Measurements from ENCODE around the gene RAB31. TPM values are rescaled to one million over a fixed set of nuclear protein-coding genes. Genes with fewer than 3 reads are reported as not detected.
"Not testable (repeated sequence)": the region's sequence is repeated elsewhere in the genome, so short reads cannot be mapped to it uniquely, and the experiment has no call there.

RAB31 gene
- total and polyA plus RNA-seq, 5 donors: 9.1 to 42.3 (median 24.3) TPM

DNA sequence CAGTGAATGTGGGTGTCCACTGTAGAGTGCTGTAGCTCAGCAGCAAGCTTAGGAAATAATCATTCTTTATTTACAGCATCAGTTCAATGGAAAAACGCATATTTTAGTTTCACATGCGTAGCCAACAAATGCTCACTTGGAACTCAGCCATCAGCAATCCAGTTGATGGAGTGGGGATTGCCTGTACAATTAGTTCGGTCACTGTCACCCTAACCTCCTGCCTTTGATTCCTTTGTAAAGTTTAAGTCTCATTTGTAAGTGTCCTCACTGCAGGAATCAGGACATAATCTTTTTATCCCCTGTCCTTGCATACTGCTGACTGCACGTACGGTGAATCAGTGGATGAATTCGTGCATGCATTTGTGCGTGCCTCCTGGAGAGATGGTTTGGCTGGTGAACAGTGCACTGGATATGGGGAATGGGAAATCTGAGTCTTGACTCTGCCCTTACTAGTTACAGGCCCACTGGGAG, 55.9 kb downstream of the RAB31 start:
- Histone ChIP-seq H3K27me3 (ENCODE audit: control insufficient read depth, insufficient read depth) (no peaks in the 10 kb centered on the region), H3K27ac (ENCODE audit: low read length) (no peak overlapping the region), H3K9me3 (ENCODE audit: control insufficient read depth, low read length) (no peaks in the 10 kb centered on the region), H3K4me3 (ENCODE audit: low read length) (no peak overlapping the region), H3K4me1 (ENCODE audit: control insufficient read depth, insufficient read depth, low read length) (no peaks in the 10 kb centered on the region)
- DNase-seq: no peak
- ATAC-seq: no peak
- intact Hi-C loops (cut with DNase I): loop anchor here in 1 of 4 donors (10.0 kb wide), 1 partner anchor 79 kb away; no protein-coding TSS in a partner anchor
- 83% methylated on average over 7 of the region's 7 CpGs for WGBS

DNA sequence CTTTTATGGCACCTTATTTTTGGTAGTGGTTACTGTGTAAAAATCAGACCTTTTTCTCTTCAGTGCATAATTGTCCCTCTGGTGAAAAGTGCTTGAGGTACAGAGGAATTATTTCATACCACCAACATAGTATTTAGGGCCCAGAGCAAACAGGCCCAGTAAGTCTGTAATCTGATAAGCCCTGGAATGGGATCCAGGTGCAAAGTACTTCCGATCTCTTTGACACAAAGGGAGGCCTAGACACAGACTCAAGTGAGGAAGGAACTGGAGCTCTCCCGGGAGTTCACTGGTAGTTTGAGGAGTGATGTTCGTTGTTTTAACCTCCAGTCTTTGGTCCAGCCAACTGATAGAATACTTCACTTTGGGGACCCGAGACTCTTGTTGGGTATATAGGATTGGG, 57.4 kb downstream of the RAB31 start:
- ATAC-seq: no peak
- intact Hi-C loops (cut with DNase I): loop anchor here in 1 of 4 donors (10.0 kb wide), 1 partner anchor 81 kb away; no protein-coding TSS in a partner anchor
- Histone ChIP-seq H3K27ac (ENCODE audit: low read length) (no peak overlapping the region), H3K9me3 (ENCODE audit: control insufficient read depth, low read length) (no peaks in the 10 kb centered on the region), H3K4me1 (ENCODE audit: control insufficient read depth, insufficient read depth, low read length) (no peaks in the 10 kb centered on the region), H3K4me3 (ENCODE audit: low read length) (no peak overlapping the region), H3K27me3 (ENCODE audit: control insufficient read depth, insufficient read depth) (no peaks in the 10 kb centered on the region)
- no peak for DNase-seq
- 64% methylated on average over 4 of the region's 4 CpGs for WGBS

DNA sequence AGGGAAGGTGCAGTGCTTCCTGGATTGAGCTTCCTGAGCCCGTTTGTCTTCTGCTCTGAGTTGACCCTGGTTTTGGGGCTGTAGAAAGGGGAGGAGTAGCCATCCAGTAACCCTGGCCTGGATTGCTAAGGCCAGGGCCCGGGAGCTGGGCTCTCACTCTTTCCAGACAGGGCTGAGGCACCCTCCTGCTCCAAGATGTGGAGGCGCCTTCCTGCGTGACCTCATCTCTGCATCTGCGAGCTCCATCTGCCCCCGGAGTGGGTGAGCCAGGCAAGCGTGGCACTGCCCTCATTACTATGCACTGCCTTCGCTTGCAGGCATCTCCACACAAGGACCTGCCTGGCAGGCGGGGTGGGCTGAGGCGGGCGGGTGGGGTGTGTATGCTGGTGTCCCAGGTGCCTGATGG, 58.0 kb downstream of the RAB31 start:
- 87% methylated on average over 11 of the region's 11 CpGs for WGBS
- H3K27ac ChIP-seq (ENCODE audit: low read length): no peak overlapping the region
- H3K27me3 ChIP-seq (ENCODE audit: control insufficient read depth, insufficient read depth): no peaks in the 10 kb centered on the region
- intact Hi-C loops (cut with DNase I): loop anchor here in 1 of 4 donors (10.0 kb wide), 1 partner anchor 81 kb away; no protein-coding TSS in a partner anchor
- no peaks in the 10 kb centered on the region for H3K4me1 ChIP-seq (ENCODE audit: control insufficient read depth, insufficient read depth, low read length)
- no peaks in the 10 kb centered on the region for H3K9me3 ChIP-seq (ENCODE audit: control insufficient read depth, low read length)
- H3K4me3 ChIP-seq (ENCODE audit: low read length): no peak overlapping the region
- DNase-seq: no peak
- peak; percentile 40 to 51 for ATAC-seq

DNA sequence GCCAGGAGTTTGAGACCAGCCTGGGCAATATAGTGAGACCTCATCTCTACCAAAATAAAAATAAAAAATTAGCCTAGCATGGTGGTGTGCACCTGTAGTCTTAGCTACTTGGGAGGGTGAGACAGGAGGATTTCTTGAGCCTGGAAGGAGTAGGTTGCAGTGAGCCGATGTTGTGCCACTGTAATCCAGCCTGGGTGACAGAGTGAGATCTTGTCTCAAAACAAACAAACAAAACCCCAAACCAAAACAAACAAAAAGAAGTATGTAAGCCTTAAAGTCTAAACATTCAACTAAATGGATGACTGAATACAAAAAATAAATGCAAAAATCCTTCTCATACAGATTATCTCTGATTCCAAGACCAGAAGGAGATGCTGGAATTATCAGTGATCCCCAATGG, 58.6 kb downstream of the RAB31 start:
- DNase-seq (no peak), ATAC-seq (no peak)
- Histone ChIP-seq H3K4me3 (ENCODE audit: low read length) (no peak overlapping the region), H3K4me1 (ENCODE audit: control insufficient read depth, insufficient read depth, low read length) (no peaks in the 10 kb centered on the region), H3K9me3 (ENCODE audit: control insufficient read depth, low read length) (no peaks in the 10 kb centered on the region), H3K27ac (ENCODE audit: low read length) (no peak overlapping the region), H3K27me3 (ENCODE audit: control insufficient read depth, insufficient read depth) (no peaks in the 10 kb centered on the region)
- intact Hi-C loops (cut with DNase I): loop anchor here in 1 of 4 donors (10.0 kb wide), 1 partner anchor 82 kb away; no protein-coding TSS in a partner anchor
- WGBS: 96% methylated on average over 1 of the region's 1 CpG

DNA sequence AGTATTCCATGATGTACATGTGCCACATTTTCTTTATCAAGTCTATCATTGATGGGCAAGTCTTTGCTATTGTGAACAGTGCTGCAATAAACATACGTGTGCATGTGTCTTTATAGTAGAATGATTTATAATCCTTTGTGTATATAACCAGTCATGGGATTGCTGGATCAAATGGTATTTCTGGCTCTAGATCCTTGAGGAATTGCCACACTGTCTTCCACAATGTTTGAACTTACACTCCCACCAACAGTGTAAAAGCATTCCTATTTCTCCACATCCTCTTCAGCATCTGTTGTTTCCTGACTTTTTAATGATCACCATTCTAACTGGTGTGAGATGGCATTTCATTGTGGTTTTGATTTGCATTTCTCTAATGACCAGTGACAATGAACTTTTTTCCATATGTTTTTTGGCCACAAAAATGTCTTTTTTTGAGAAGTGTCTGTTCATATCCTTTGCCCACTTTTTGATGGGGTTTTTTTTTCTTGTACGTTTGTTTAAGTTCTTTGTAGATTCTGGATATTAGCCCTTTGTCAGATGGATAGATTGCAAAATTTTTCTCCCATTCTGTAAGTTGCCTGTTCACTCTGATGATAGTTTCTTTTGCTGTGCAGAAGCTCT, 60.1 kb downstream of the RAB31 start:
- H3K4me1 ChIP-seq (ENCODE audit: control insufficient read depth, insufficient read depth, low read length); H3K27me3 ChIP-seq (ENCODE audit: control insufficient read depth, insufficient read depth); ATAC-seq; DNase-seq; H3K4me3 ChIP-seq (ENCODE audit: low read length); H3K9me3 ChIP-seq (ENCODE audit: control insufficient read depth, low read length); H3K27ac ChIP-seq (ENCODE audit: low read length): not testable (repeated sequence)
- intact Hi-C loops (cut with DNase I): loop anchor here in 1 of 4 donors (10.0 kb wide), 1 partner anchor 83 kb away; no protein-coding TSS in a partner anchor
- WGBS: 43% methylated on average over 2 of the region's 2 CpGs

DNA sequence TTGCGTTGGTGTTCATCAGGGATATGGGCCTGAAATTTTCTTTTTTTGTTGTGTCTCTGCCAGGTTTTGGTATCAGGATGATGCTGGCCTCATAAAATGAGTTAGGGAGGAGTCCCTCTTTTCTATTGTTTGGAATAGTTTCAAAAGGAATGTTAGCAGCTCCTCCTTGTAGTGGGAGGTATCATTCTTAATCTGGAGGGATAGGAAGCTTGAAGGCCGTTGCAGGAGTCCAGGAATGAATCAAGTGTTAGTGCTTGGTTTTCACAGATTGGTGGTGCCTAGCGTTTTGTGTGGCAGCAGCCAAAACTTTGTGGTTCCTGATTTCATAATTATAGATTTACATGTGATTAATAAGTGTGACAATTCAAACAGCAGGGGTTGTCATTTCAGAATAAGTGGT, 62.0 kb downstream of the RAB31 start:
- H3K9me3 ChIP-seq (ENCODE audit: control insufficient read depth, low read length); ATAC-seq; H3K27me3 ChIP-seq (ENCODE audit: control insufficient read depth, insufficient read depth); H3K4me1 ChIP-seq (ENCODE audit: control insufficient read depth, insufficient read depth, low read length); H3K27ac ChIP-seq (ENCODE audit: low read length); DNase-seq; H3K4me3 ChIP-seq (ENCODE audit: low read length): not testable (repeated sequence)
- 63% methylated on average over 3 of the region's 3 CpGs for WGBS
- intact Hi-C loops (cut with DNase I): loop anchor here in 3 of 4 donors (10.0 kb wide), 2 partner anchors 165 to 195 kb away; no protein-coding TSS in a partner anchor

DNA sequence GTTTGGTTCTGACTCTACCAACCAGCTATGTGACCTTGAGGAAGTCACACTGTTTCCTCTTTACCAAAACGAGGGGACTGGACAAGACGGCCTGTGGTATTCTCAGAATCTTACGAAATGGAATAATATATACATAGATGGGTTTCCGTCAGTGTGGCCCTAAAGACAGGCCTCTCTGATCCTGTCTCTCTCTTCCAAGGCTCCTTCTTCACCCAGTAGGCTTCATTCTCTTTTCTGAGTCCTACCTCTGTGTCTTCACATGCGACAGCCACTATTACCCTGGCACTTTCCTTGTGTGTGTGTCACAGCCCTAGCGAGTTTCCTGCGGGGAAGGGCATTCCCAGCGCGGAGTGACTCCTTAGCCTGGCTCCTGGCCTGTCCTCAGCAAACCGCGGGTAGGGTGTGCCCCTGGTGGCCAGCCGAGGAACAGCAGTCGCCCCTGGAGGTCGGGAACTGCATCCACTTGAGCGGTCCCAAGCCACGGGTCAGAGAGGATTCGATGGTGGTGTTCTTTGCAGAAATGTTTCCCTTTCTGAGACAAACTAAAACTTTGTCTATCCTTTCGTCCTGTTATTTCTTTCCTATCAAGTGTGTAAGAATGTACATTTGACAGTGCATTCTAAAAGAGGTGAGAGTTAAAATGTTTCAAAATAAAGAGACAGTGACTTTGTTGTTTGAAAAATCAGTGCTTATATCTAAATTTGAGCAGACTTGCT, 63.3 kb downstream of the RAB31 start:
- no peak overlapping the region for H3K4me3 ChIP-seq (ENCODE audit: low read length)
- ATAC-seq: peak; percentile 96
- no peaks in the 10 kb centered on the region for H3K4me1 ChIP-seq (ENCODE audit: control insufficient read depth, insufficient read depth, low read length)
- WGBS: 20% methylated on average over 18 of the region's 18 CpGs
- H3K27me3 ChIP-seq (ENCODE audit: control insufficient read depth, insufficient read depth): no peaks in the 10 kb centered on the region
- intact Hi-C loops (cut with DNase I): loop anchor here in 3 of 4 donors (10.0 kb wide), 2 partner anchors 167 to 197 kb away; no protein-coding TSS in a partner anchor
- no peaks in the 10 kb centered on the region for H3K9me3 ChIP-seq (ENCODE audit: control insufficient read depth, low read length)
- no peak overlapping the region for H3K27ac ChIP-seq (ENCODE audit: low read length)
- DNase-seq: peak; percentile 89 to 94 (median 94)

DNA sequence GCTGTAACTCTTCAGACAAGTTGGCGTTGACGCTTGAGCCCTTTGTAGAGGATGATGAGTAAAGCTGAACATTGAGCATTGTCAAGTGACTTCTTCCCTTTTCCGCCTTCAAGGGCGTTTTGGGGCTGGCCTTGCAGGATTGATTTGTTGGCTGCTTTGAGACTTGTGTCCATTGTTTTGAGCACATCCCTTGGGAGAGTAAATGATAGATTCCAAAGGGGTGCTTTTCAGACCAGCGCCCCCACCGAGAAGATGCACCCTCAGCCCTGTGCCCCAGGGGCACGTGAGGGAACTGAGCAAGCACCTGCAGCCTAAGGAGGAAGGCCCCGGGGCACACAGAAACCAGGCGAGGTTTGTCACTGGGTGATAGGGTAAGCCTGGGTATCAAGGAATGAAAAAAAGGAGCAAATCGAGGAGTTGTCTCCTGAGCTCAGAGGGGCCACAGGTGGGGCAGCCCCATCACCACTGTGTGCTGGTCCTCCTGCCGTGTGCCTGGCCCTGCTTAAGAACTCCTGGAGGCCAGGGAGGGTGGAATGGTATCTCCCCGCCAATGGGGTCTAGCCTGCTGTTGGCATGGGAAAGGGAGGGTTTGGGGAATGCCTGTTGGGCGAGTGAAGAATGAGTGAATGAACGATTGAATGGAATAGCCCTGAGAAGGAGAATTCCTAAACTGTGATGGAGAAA, 64.0 kb downstream of the RAB31 start:
- WGBS: 84% methylated on average over 14 of the region's 14 CpGs
- intact Hi-C loops (cut with DNase I): loop anchor here in 3 of 4 donors (10.0 kb wide), 2 partner anchors 167 to 197 kb away; no protein-coding TSS in a partner anchor
- H3K27ac ChIP-seq (ENCODE audit: low read length): no peak overlapping the region
- H3K9me3 ChIP-seq (ENCODE audit: control insufficient read depth, low read length): no peaks in the 10 kb centered on the region
- H3K4me1 ChIP-seq (ENCODE audit: control insufficient read depth, insufficient read depth, low read length): no peaks in the 10 kb centered on the region
- no peak for DNase-seq
- peak; percentile 16 to 21 for ATAC-seq
- no peaks in the 10 kb centered on the region for H3K27me3 ChIP-seq (ENCODE audit: control insufficient read depth, insufficient read depth)
- no peak overlapping the region for H3K4me3 ChIP-seq (ENCODE audit: low read length)

DNA sequence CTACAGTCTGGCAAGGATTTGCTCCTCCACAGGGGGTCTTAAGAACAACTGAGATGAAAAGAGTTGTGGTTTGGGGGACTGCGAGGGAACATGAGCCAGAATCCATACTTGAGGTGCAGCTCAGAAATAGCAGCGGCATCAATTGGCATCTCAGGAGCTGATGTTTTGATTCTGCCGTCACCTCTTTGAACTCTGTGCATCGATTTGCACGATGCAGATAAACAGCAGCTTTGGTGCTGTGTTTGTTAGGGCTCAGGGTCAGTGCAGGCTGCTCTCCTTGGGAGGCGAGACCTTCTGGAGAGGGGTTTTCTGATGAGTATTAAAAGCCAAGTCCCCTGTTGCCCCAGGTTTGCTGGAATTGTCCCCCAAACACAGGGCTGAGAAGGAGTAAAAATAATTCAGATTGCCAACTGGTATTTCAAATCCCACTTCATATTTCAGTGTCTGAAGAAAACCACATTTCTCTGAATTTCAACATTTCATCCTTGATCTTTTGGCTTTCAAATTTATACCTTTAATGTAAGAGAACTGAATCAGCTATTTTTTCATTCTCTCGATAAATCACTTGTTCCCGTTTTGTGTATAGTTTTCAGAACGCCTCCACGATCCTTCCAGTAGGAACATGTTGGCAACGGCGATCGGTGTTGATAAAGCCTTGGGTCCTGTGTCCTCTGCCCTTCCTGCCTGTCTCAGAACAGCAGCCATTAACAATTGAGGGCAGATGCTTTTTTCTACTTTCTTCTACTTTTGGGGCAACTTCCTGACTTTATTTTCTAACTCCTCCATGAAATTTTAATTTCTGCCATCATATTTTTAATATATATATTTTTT, 65.0 kb downstream of the RAB31 start:
- ATAC-seq (no peak), DNase-seq (no peak)
- H3K4me1 ChIP-seq (ENCODE audit: control insufficient read depth, insufficient read depth, low read length): no peaks in the 10 kb centered on the region
- 85% methylated on average over 13 of the region's 13 CpGs for WGBS
- H3K4me3 ChIP-seq (ENCODE audit: low read length): no peak overlapping the region
- no peaks in the 10 kb centered on the region for H3K9me3 ChIP-seq (ENCODE audit: control insufficient read depth, low read length)
- intact Hi-C loops (cut with DNase I): loop anchor here in 3 of 4 donors (10.0 kb wide), 2 partner anchors 168 to 198 kb away; no protein-coding TSS in a partner anchor
- no peak overlapping the region for H3K27ac ChIP-seq (ENCODE audit: low read length)
- no peaks in the 10 kb centered on the region for H3K27me3 ChIP-seq (ENCODE audit: control insufficient read depth, insufficient read depth)

DNA sequence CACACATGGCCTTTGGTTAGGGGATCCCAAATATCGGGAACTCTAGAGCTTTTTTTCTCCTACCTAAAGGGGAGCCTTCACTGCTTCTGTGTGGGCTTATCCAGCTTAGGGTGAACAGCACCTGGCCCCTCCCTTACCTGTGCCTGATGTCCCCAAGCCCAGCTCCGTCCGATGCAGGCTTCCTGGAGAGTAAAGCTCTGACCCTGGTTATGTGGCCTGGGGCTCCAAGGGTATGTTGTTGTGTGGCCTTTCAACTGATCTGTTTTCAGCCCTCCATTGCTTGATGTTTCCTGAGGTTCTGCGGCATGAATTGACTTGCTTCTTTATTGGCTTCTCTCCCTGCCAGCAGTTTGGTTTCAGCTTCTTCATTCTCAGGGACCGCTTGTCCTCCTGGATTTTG, 66.0 kb downstream of the RAB31 start:
- Histone ChIP-seq H3K4me1 (ENCODE audit: control insufficient read depth, insufficient read depth, low read length) (no peaks in the 10 kb centered on the region), H3K27ac (ENCODE audit: low read length) (no peak overlapping the region), H3K4me3 (ENCODE audit: low read length) (no peak overlapping the region), H3K9me3 (ENCODE audit: control insufficient read depth, low read length) (no peaks in the 10 kb centered on the region), H3K27me3 (ENCODE audit: control insufficient read depth, insufficient read depth) (no peaks in the 10 kb centered on the region)
- WGBS: 91% methylated on average over 5 of the region's 5 CpGs
- intact Hi-C loops (cut with DNase I): loop anchor here in 3 of 4 donors (10.0 kb wide), 2 partner anchors 169 to 199 kb away; no protein-coding TSS in a partner anchor
- no peak for DNase-seq
- no peak for ATAC-seq

Measured in right cardiac atrium (tissue), 5 donors.